HepG2 (cell line): Measurements from ENCODE around the gene DAD1. TPM values are rescaled to one million over a fixed set of nuclear protein-coding genes. Genes with fewer than 3 reads are reported as not detected.

Experiments
- PRDM10 ChIP-seq: sonication (generic); formaldehyde crosslinking; IDR thresholded peaks from 2 replicates; pipeline ENCODE4 v1.4.0; 2020; ENCODE audit warnings: low read depth, missing genetic modification reagents
- PRMT3 ChIP-seq: sonication (generic); formaldehyde crosslinking; IDR thresholded peaks from 2 replicates; pipeline ENCODE4 v1.8.1; 2022; ENCODE audit warnings: low read depth, mild to moderate bottlenecking, moderate library complexity, missing genetic modification reagents, borderline replicate concordance
- ZBTB40 ChIP-seq, 2 experiments: fragments of 450-650 bp in 1 of 2; sonication (generic) in 1 of 2; formaldehyde crosslinking in 1 of 2; IDR thresholded peaks; 2 replicates each; pipeline versions ENCODE4 v1.6.1 to v1.8.0; 2016 to 2022; ENCODE audit warnings: antibody characterized with exemption in 1 of 2, mild to moderate bottlenecking in 1 of 2, missing genetic modification reagents in 1 of 2
- ZNF784 ChIP-seq: sonication (generic); formaldehyde crosslinking; IDR thresholded peaks from 2 replicates; pipeline ENCODE4 v1.5.1; 2020; ENCODE audit warnings: missing genetic modification reagents, mild to moderate bottlenecking, borderline replicate concordance
- polyA plus RNA-seq, 8 experiments: library from polyadenylated mRNA; depleted of rRNA in 3 of 8; stranded (reverse) in 7 of 8; unstranded in 1 of 8; fragments of >200 nt; fragmentation: Illumina TruSeq in 4 of 8; extraction: Trizol in 4 of 8; gene quantifications; 2 replicates each; pipeline versions ENCODE4 v1.2.1 to v1.2.3, GENCODE V29; 2011 to 2016; ENCODE audit warnings: low read depth in 4 of 8, missing spikeins in 1 of 8, mixed read lengths in 1 of 8; ENCODE audit not compliant: insufficient read depth in 1 of 8
- total RNA-seq, 5 experiments: library from RNA; depleted of rRNA; stranded (reverse); fragments of >200 nt; fragmentation: Illumina TruSeq; extraction: Trizol; gene quantifications; 2 replicates each; pipeline ENCODE4 v1.2.3, GENCODE V29; 2016; ENCODE audit warnings: low read depth in 1 of 5

DAD1 gene
- total and polyA plus RNA-seq, 2 of the 13 experiments (the other 11 are each of a cell fraction or from before 2014, with no cell fraction given), result 558 to 626 TPM

GRCh38 chr14:22593601-22594000 is 4.6 kb upstream of the DAD1 start (continued):
- TF ChIP-seq PRDM10 (CRISPR knock-in tag), result no peak
- no peak for TF ChIP-seq ZNF784
- TF ChIP-seq PRMT3 (CRISPR knock-in tag), result no peak
- no peak for TF ChIP-seq ZBTB40 (IDR thresholded peaks at IDR 0.05)
- no peak for TF ChIP-seq ZBTB40 (CRISPR knock-in tag; IDR thresholded peaks at IDR 0.05)
- TF ChIP-seq, all 625 proteins: peak for 0
